HG03439 (cell line): ENCODE measurements around the gene SREBF2.
"Not testable (repeated sequence)": the region's sequence is repeated elsewhere in the genome, so short reads cannot be mapped to it uniquely, and the experiment has no call there.

Experiments
- ATAC-seq: cut with Tn5 transposase; IDR thresholded peaks from one replicate; pipeline ENCODE4 v1.9.1; 2021; ENCODE audit warnings: mild to moderate bottlenecking, moderate library complexity; ENCODE audit not compliant: unreplicated experiment

SREBF2 gene

GRCh38 chr22:41841085-41841712, 8.3 kb downstream of the SREBF2 start:
- ATAC-seq = no peak

- ATAC-seq = no peak
Measured at GRCh38 chr22:41842996-41843970, 10.4 kb downstream of the SREBF2 start.

GRCh38 chr22:41844036-41844435, 11.1 kb downstream of the SREBF2 start:
- ATAC-seq = no peak

GRCh38 chr22:41844513-41844912, 11.6 kb downstream of the SREBF2 start:
- ATAC-seq = no peak

GRCh38 chr22:41845380-41846267, 12.7 kb downstream of the SREBF2 start:
- ATAC-seq = no peak

- ATAC-seq = no peak
Measured at GRCh38 chr22:41846268-41846987, 13.5 kb downstream of the SREBF2 start.

- ATAC-seq = no peak
Measured at GRCh38 chr22:41847300-41847699, 14.4 kb downstream of the SREBF2 start.

GRCh38 chr22:41848468-41848867, 15.6 kb downstream of the SREBF2 start:
- ATAC-seq = no peak

- no peak for ATAC-seq
Measured at GRCh38 chr22:41856469-41856868, 23.6 kb downstream of the SREBF2 start.

- no peak for ATAC-seq
Measured at GRCh38 chr22:41857155-41857859, 24.4 kb downstream of the SREBF2 start.

- ATAC-seq = no peak
Measured at GRCh38 chr22:41857860-41858199, 24.9 kb downstream of the SREBF2 start.

- peak; percentile 46 for ATAC-seq
Measured at GRCh38 chr22:41862160-41862529, 29.2 kb downstream of the SREBF2 start.

GRCh38 chr22:41862530-41863266, 29.8 kb downstream of the SREBF2 start:
- peak; percentile 58 for ATAC-seq

- no peak for ATAC-seq
Measured at GRCh38 chr22:41863472-41863871, 30.6 kb downstream of the SREBF2 start.

- ATAC-seq = no peak
Measured at GRCh38 chr22:41868556-41868955, 35.7 kb downstream of the SREBF2 start.

GRCh38 chr22:41870081-41870480, 37.2 kb downstream of the SREBF2 start:
- ATAC-seq = not testable (repeated sequence)

- ATAC-seq = no peak
Measured at GRCh38 chr22:41870786-41871185, 37.9 kb downstream of the SREBF2 start.

- no peak for ATAC-seq
Measured at GRCh38 chr22:41873391-41873790, 40.5 kb downstream of the SREBF2 start.

- no peak for ATAC-seq
Measured at GRCh38 chr22:41874090-41874489, 41.2 kb downstream of the SREBF2 start.
